Progenitor cell of endocrine pancreas (in vitro differentiated cells): ENCODE measurements around the gene NABP2. TPM values are rescaled to one million over a fixed set of nuclear protein-coding genes. Genes with fewer than 3 reads are reported as not detected.

Experiments used
- DNase-seq: peaks from one replicate; pipeline ENCODE4 v3.0.0; 2021; ENCODE audit warnings: low spot score; ENCODE audit not compliant: unreplicated experiment
- H3K27ac Mint-ChIP-seq: 2 replicates; pipeline ENCODE4 v1.8.0; 2021; ENCODE audit warnings: mild to moderate bottlenecking, moderate library complexity, mixed read lengths
- H3K27me3 Mint-ChIP-seq: 2 replicates; pipeline ENCODE4 v1.8.0; 2021; ENCODE audit warnings: mixed read lengths
- H3K36me3 Mint-ChIP-seq: 2 replicates; pipeline ENCODE4 v1.8.0; 2022; ENCODE audit warnings: mixed read lengths; ENCODE audit not compliant: insufficient read depth
- H3K4me1 Mint-ChIP-seq: 2 replicates; pipeline ENCODE4 v1.8.0; 2021; ENCODE audit warnings: low read depth, mixed read lengths
- H3K4me3 Mint-ChIP-seq: 2 replicates; pipeline ENCODE4 v1.8.0; 2021; ENCODE audit warnings: low read depth, mild to moderate bottlenecking, moderate library complexity, mixed read lengths
- H3K9me3 Mint-ChIP-seq: 2 replicates; pipeline ENCODE4 v1.8.0; 2021; ENCODE audit warnings: low read depth, mixed read lengths
- CTCF ChIP-seq: fragments of 200-600 bp; sonication (generic); IDR thresholded peaks from one replicate; pipeline ENCODE4 v1.5.0; 2021; ENCODE audit warnings: antibody characterized with exemption, mild to moderate bottlenecking; ENCODE audit not compliant: unreplicated experiment
- total RNA-seq: library from RNA; stranded (reverse); gene quantifications from 2 replicates; pipeline ENCODE4 v1.2.1, GENCODE V29; 2021

The NABP2 gene
- total RNA-seq, 1 donor from 2014 or later: 37.9 TPM

- no peak for DNase-seq
- no peak for TF ChIP-seq CTCF
- no peaks in the 10 kb centered on the region for H3K27me3 Mint-ChIP-seq
- no peak overlapping the region for H3K27ac Mint-ChIP-seq
- H3K4me3 Mint-ChIP-seq: no peak overlapping the region
- no peaks in the 10 kb centered on the region for H3K9me3 Mint-ChIP-seq
- H3K4me1 Mint-ChIP-seq: peaks cover 7% of the 10 kb centered on the region
- H3K36me3 Mint-ChIP-seq: peaks cover 16% of the 10 kb centered on the region
Measured at GRCh38 chr12:56237552-56237951, 13.4 kb downstream of the NABP2 start.

DNA sequence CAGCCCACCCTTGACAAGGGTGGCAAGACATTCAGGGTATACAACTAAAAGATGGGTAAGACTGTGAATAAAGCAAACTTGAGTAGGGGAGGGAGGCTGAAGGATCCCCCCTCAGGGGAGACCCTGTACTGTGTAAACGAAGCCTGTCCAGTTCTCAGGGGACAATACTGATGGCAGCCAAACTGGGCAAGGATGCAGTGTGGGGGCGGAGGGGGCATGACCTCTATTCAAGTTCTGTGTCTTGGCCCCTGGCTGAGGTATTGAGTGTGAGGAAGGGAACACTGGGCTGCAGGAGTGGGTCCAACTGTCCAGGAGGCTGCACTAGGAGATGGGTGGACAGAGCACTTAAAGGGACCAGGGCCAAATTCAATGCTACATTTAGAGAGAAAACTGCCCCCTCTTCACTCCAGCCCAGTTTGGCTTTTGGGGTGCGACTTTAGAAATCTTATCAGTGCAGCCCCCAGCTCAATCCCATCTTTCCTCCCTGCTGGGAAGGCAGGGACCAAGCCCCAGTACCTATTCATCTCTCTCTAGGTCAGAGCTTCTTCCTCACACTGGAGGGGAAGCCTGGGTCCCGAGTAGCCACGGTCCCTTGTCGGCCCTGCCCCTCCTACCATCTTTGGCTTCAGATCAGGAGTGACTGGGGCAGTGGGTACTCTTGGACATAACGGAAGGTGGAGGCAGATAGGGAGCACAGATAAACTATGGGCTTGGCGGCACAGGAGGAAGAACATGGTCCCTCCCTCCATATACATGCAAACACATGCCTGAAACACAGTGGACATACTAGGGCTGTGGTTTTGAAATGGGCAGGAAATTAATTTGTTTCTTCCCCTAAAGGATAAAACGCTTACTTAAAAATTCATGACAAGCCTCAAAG, 17.5 kb downstream of the NABP2 start:
- no peak for DNase-seq
- peaks cover 24% of the 10 kb centered on the region for H3K36me3 Mint-ChIP-seq
- H3K27ac Mint-ChIP-seq: no peak overlapping the region
- no peak for TF ChIP-seq CTCF
- no peaks in the 10 kb centered on the region for H3K9me3 Mint-ChIP-seq
- H3K27me3 Mint-ChIP-seq: no peaks in the 10 kb centered on the region
- no peak overlapping the region for H3K4me3 Mint-ChIP-seq
- no peaks in the 10 kb centered on the region for H3K4me1 Mint-ChIP-seq

DNA sequence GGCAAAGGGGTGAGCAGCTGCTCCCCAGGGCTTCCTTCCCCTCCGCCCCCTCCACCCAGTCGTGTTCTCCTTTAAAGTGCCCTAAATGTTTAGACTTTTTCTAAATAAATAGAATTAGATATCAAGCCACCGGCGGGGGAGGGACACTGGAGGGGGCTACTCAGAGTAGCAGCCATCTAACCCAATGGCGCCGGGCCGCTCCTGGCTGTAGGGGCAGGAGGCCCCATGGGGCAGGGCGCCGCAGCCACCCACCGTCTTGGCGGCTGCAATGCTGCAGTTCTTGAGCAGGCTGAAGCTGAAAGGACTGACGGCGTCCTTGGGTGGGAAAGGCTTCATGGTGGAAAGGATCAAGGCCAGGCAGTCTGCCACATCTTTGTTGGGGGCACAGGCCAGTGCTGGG, 18.8 kb downstream of the NABP2 start:
- H3K27me3 Mint-ChIP-seq: no peaks in the 10 kb centered on the region
- no peak for DNase-seq
- H3K4me1 Mint-ChIP-seq: no peaks in the 10 kb centered on the region
- no peak overlapping the region for H3K27ac Mint-ChIP-seq
- no peaks in the 10 kb centered on the region for H3K9me3 Mint-ChIP-seq
- peaks cover 26% of the 10 kb centered on the region for H3K36me3 Mint-ChIP-seq
- no peak for TF ChIP-seq CTCF
- H3K4me3 Mint-ChIP-seq: no peak overlapping the region

DNA sequence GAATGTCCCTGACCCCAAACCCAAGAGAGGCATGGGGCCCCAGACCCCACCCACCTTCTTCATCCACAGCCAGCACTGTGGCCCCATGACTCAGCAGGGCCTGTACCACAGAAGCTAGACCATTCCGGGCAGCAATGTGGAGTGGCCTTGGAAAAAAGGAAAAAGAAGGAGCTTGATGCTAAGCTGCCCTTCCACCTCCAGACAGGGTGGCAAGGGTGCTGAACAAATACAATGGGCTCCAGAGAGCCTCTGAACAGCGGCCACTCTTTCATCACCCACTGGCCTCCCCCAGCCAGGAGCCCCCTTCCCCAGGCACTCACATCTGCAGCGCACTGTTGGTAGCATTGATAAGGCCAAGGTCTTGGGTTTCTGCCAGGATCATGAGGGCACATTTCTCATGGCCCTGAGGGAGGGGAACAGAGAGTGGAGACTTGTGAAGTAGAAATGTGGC, 19.6 kb downstream of the NABP2 start:
- no peak for TF ChIP-seq CTCF
- peaks cover 26% of the 10 kb centered on the region for H3K36me3 Mint-ChIP-seq
- H3K27me3 Mint-ChIP-seq: no peaks in the 10 kb centered on the region
- no peak overlapping the region for H3K27ac Mint-ChIP-seq
- H3K4me1 Mint-ChIP-seq: no peaks in the 10 kb centered on the region
- H3K4me3 Mint-ChIP-seq: no peak overlapping the region
- no peak for DNase-seq
- no peaks in the 10 kb centered on the region for H3K9me3 Mint-ChIP-seq

- H3K36me3 Mint-ChIP-seq: peaks cover 29% of the 10 kb centered on the region
- no peak for TF ChIP-seq CTCF
- H3K9me3 Mint-ChIP-seq: no peaks in the 10 kb centered on the region
- H3K4me3 Mint-ChIP-seq: no peak overlapping the region
- no peaks in the 10 kb centered on the region for H3K27me3 Mint-ChIP-seq
- no peaks in the 10 kb centered on the region for H3K4me1 Mint-ChIP-seq
- no peak overlapping the region for H3K27ac Mint-ChIP-seq
- no peak for DNase-seq
Measured at GRCh38 chr12:56244494-56244893, 20.4 kb downstream of the NABP2 start.
